Neural cell (in vitro differentiated cells): ENCODE results near the gene TRAM2. TPM values are rescaled to one million over a fixed set of nuclear protein-coding genes. Genes with fewer than 3 reads are reported as not detected.

Experiments used
- H2AFZ ChIP-seq: fragments of 200-600, 300-800 bp; sonication (generic), shearing (Covaris generic); 2 replicates; pipeline ENCODE4 v1.6.0; 2014; ENCODE audit warnings: low read depth, mild to moderate bottlenecking, antibody characterized with exemption, low read length, moderate library complexity
- H3F3A ChIP-seq: fragments of 200-600 bp; shearing (Covaris generic); 2 replicates; pipeline ENCODE4 v1.6.1; 2016; ENCODE audit warnings: mild to moderate bottlenecking, moderate library complexity, mixed read lengths, antibody characterized with exemption, low read length; ENCODE audit not compliant: insufficient read depth, poor library complexity, severe bottlenecking
- H3K27ac ChIP-seq: fragments of 200-600, 300-800 bp; sonication (generic), shearing (Covaris generic); 2 replicates; pipeline ENCODE4 v1.5.1; 2014; ENCODE audit warnings: mild to moderate bottlenecking, low read length, moderate library complexity
- H3K27me3 ChIP-seq: fragments of 300-800, 200-600 bp; sonication (generic), shearing (Covaris generic); 2 replicates; pipeline ENCODE4 v1.6.0; 2014; ENCODE audit warnings: mild to moderate bottlenecking, low read depth, low read length, moderate library complexity; ENCODE audit not compliant: insufficient read depth
- H3K36me3 ChIP-seq: fragments of 300-800, 200-600 bp; sonication (generic), shearing (Covaris generic); 2 replicates; pipeline ENCODE4 v1.5.1; 2014; ENCODE audit warnings: mild to moderate bottlenecking, antibody characterized with exemption, low read length, moderate library complexity; ENCODE audit not compliant: insufficient read depth
- H3K4me2 ChIP-seq: fragments of 300-800, 200-600 bp; sonication (generic), shearing (Covaris generic); 2 replicates; pipeline ENCODE4 v1.6.0; 2014; ENCODE audit warnings: mild to moderate bottlenecking, low read length
- H3K4me3 ChIP-seq: fragments of 300-800, 200-600 bp; sonication (generic), shearing (Covaris generic); 2 replicates; pipeline ENCODE4 v1.5.1; 2014; ENCODE audit warnings: mild to moderate bottlenecking, low read length, moderate library complexity
- H3K79me2 ChIP-seq: fragments of 200-600 bp; shearing (Covaris generic); replicated peaks from 2 replicates; pipeline ENCODE4 v1.6.0; 2014; ENCODE audit warnings: mild to moderate bottlenecking, low read length, moderate library complexity; ENCODE audit not compliant: insufficient read depth
- H3K9ac ChIP-seq: fragments of 300-800, 200-600 bp; sonication (generic), shearing (Covaris generic); 2 replicates; pipeline ENCODE4 v1.6.1; 2016; ENCODE audit warnings: mild to moderate bottlenecking, low read length, mixed read lengths
- H3K9me2 ChIP-seq: fragments of 200-600 bp; shearing (Covaris generic); 2 replicates; pipeline ENCODE4 v1.6.1; 2016; ENCODE audit warnings: mild to moderate bottlenecking, low read length, mixed read lengths; ENCODE audit not compliant: insufficient read depth
- H3K9me3 ChIP-seq: fragments of 200-600, 300-800 bp; sonication (generic), shearing (Covaris generic); 2 replicates; pipeline ENCODE4 v1.6.1; 2016; ENCODE audit warnings: mild to moderate bottlenecking, mixed run types, low read length, moderate library complexity, mixed read lengths
- H4K20me1 ChIP-seq: fragments of 200-600 bp; shearing (Covaris generic); 2 replicates; pipeline ENCODE4 v1.6.1; 2016; ENCODE audit warnings: mild to moderate bottlenecking, mixed run types; ENCODE audit not compliant: insufficient read depth
- CTCF ChIP-seq: fragments of 450-650 bp; IDR thresholded peaks from 2 replicates; pipeline ENCODE4 v1.5.1; 2014; ENCODE audit warnings: antibody characterized with exemption, mild to moderate bottlenecking, moderate library complexity; ENCODE audit not compliant: poor library complexity, severe bottlenecking
- EP300 ChIP-seq: fragments of 450-650 bp; conservative IDR thresholded peaks from 2 replicates; pipeline ENCODE4 v1.6.1; 2014; ENCODE audit warnings: antibody characterized with exemption, mild to moderate bottlenecking, moderate library complexity; ENCODE audit not compliant: poor library complexity, severe bottlenecking
- EZH2 ChIP-seq: fragments of 200-600, 300-800 bp; shearing (Covaris generic), sonication (generic); IDR thresholded peaks from 2 replicates; pipeline ENCODE4 v1.6.1; 2014; ENCODE audit warnings: antibody characterized with exemption, low read length, borderline replicate concordance, mild to moderate bottlenecking; ENCODE audit not compliant: insufficient read depth, poor library complexity, severe bottlenecking
- MXI1 ChIP-seq: fragments of 450-650 bp; conservative IDR thresholded peaks from 2 replicates; pipeline ENCODE4 v1.6.1; 2014; ENCODE audit warnings: antibody characterized with exemption, mild to moderate bottlenecking; ENCODE audit not compliant: poor library complexity, severe bottlenecking
- POLR2AphosphoS5 ChIP-seq: IDR thresholded peaks from 2 replicates; pipeline ENCODE4 v1.6.1; 2012
- RAD21 ChIP-seq: fragments of 450-650 bp; conservative IDR thresholded peaks from 2 replicates; pipeline ENCODE4 v1.6.1; 2014; ENCODE audit warnings: antibody characterized with exemption, mild to moderate bottlenecking, moderate library complexity
- SMC3 ChIP-seq: fragments of 450-650 bp; conservative IDR thresholded peaks from 2 replicates; pipeline ENCODE4 v1.6.1; 2014; ENCODE audit warnings: antibody characterized with exemption, mild to moderate bottlenecking, moderate library complexity; ENCODE audit not compliant: poor library complexity
- TAF1 ChIP-seq: IDR thresholded peaks from 2 replicates; pipeline ENCODE4 v1.6.1; 2012; ENCODE audit warnings: low read depth
- polyA plus RNA-seq: library from polyadenylated mRNA; depleted of rRNA; stranded (reverse); fragments of >200 nt; gene quantifications from 2 replicates; pipeline ENCODE4 v1.2.3, GENCODE V29; 2014
- TF ChIP-seq, protein P1 (sequence below): IDR thresholded peaks from 2 replicates; pipeline ENCODE4 v1.6.1; 2012; ENCODE audit warnings: borderline replicate concordance

The TRAM2 gene
- polyA plus RNA-seq, 1 donor from 2014 or later, result 0.41 TPM

- no peak overlapping the region for H3K4me3 ChIP-seq
- TF ChIP-seq RAD21, result no peak
- TF ChIP-seq SMC3, result no peak
- TF ChIP-seq EZH2, result no peak
- TF ChIP-seq CTCF, result no peak
- no peak for TF ChIP-seq TAF1
- TF ChIP-seq, protein P1, sequence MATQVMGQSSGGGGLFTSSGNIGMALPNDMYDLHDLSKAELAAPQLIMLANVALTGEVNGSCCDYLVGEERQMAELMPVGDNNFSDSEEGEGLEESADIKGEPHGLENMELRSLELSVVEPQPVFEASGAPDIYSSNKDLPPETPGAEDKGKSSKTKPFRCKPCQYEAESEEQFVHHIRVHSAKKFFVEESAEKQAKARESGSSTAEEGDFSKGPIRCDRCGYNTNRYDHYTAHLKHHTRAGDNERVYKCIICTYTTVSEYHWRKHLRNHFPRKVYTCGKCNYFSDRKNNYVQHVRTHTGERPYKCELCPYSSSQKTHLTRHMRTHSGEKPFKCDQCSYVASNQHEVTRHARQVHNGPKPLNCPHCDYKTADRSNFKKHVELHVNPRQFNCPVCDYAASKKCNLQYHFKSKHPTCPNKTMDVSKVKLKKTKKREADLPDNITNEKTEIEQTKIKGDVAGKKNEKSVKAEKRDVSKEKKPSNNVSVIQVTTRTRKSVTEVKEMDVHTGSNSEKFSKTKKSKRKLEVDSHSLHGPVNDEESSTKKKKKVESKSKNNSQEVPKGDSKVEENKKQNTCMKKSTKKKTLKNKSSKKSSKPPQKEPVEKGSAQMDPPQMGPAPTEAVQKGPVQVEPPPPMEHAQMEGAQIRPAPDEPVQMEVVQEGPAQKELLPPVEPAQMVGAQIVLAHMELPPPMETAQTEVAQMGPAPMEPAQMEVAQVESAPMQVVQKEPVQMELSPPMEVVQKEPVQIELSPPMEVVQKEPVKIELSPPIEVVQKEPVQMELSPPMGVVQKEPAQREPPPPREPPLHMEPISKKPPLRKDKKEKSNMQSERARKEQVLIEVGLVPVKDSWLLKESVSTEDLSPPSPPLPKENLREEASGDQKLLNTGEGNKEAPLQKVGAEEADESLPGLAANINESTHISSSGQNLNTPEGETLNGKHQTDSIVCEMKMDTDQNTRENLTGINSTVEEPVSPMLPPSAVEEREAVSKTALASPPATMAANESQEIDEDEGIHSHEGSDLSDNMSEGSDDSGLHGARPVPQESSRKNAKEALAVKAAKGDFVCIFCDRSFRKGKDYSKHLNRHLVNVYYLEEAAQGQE, result no peak
- H3K27me3 ChIP-seq, result no peaks in the 10 kb centered on the region
- no peaks in the 10 kb centered on the region for H3K36me3 ChIP-seq
- H2AFZ ChIP-seq, result no peak overlapping the region
- H3K9me3 ChIP-seq, result no peaks in the 10 kb centered on the region
- H3K4me2 ChIP-seq, result no peak overlapping the region
- no peak overlapping the region for H3K9ac ChIP-seq
- no peaks in the 10 kb centered on the region for H3K79me2 ChIP-seq
- H4K20me1 ChIP-seq, result no peaks in the 10 kb centered on the region
- H3K9me2 ChIP-seq, result no peaks in the 10 kb centered on the region
- no peaks in the 10 kb centered on the region for H3F3A ChIP-seq
- H3K27ac ChIP-seq, result no peak overlapping the region
Measured at GRCh38 chr6:52568320-52568719, 8.5 kb downstream of the TRAM2 start.

DNA sequence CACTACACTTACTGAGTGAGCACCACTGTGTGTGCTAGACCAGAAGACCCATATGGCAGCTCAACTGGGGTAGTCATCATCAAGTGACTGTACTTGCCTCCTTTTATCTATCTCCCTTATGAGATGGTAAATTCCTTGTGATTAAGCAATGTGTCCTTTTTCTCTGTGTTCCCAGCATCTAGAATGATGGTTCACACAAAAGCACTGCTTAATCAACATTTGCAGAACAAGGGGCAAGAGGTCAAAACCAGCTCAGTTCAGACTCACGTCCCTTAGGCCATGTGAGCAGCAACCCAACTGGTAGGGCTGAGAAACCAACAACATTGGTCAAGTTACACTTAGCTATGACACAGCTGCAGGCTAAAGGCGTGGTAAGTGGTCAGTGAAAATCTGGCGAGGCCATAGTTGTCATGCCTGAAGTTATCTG, 10.0 kb downstream of the TRAM2 start:
- no peaks in the 10 kb centered on the region for H3K9me3 ChIP-seq
- no peaks in the 10 kb centered on the region for H3F3A ChIP-seq
- H3K4me2 ChIP-seq, result no peak overlapping the region
- TF ChIP-seq, protein P1, result no peak
- TF ChIP-seq POLR2AphosphoS5 (no peak), EP300 (no peak), MXI1 (no peak), CTCF (no peak), TAF1 (no peak), RAD21 (no peak)
- no peak overlapping the region for H3K27ac ChIP-seq
- no peaks in the 10 kb centered on the region for H3K36me3 ChIP-seq
- no peak overlapping the region for H2AFZ ChIP-seq
- H3K4me3 ChIP-seq, result no peak overlapping the region
- H3K79me2 ChIP-seq, result no peaks in the 10 kb centered on the region
- no peaks in the 10 kb centered on the region for H3K27me3 ChIP-seq
- H3K9ac ChIP-seq, result no peak overlapping the region
- no peaks in the 10 kb centered on the region for H3K9me2 ChIP-seq
- no peaks in the 10 kb centered on the region for H4K20me1 ChIP-seq
